RWPE2 (cell line): ENCODE results near the gene CRY2.

Experiments used
- ATAC-seq: fragments of 200-7000 bp; cut with Tn5 transposase; 3 replicates; pipeline ENCODE4 v1.9.1; 2021; ENCODE audit warnings: low read depth
- DNase-seq: peaks from one replicate; pipeline ENCODE4 v3.0.0-alpha.2; 2020; ENCODE audit warnings: low spot score
- H3K27ac ChIP-seq: fragments of 450-650 bp; 2 replicates; pipeline ENCODE4 v1.5.1; 2017; ENCODE audit warnings: mild to moderate bottlenecking; ENCODE audit not compliant: poor library complexity, severe bottlenecking
- H3K27me3 ChIP-seq: fragments of 250-450 bp; sonication (Bioruptor Pico); 2 replicates; pipeline ENCODE4 v1.5.1; 2021; ENCODE audit warnings: mild to moderate bottlenecking, moderate library complexity; ENCODE audit not compliant: insufficient read depth, poor library complexity, severe bottlenecking
- H3K36me3 ChIP-seq: fragments of 250-450 bp; sonication (Bioruptor Pico); 2 replicates; pipeline ENCODE4 v1.5.1; 2020; ENCODE audit warnings: low read depth, mild to moderate bottlenecking, moderate library complexity
- H3K4me1 ChIP-seq: fragments of 250-450 bp; sonication (Bioruptor Pico); 2 replicates; pipeline ENCODE4 v1.5.1; 2021; ENCODE audit warnings: mild to moderate bottlenecking, moderate library complexity; ENCODE audit not compliant: insufficient read depth, poor library complexity, severe bottlenecking
- H3K4me3 ChIP-seq: fragments of 250-450 bp; sonication (Bioruptor Pico); 2 replicates; pipeline ENCODE4 v1.5.1; 2021; ENCODE audit warnings: mild to moderate bottlenecking, moderate library complexity; ENCODE audit not compliant: severe bottlenecking
- H3K9me3 ChIP-seq: fragments of 250-450 bp; sonication (Bioruptor Pico); 2 replicates; pipeline ENCODE4 v1.5.1; 2021; ENCODE audit warnings: mild to moderate bottlenecking, moderate library complexity; ENCODE audit not compliant: severe bottlenecking
- TF ChIP-seq, protein P1 (sequence below): fragments of 450-650 bp; IDR thresholded peaks from one replicate; pipeline ENCODE4 v1.5.1; 2017; ENCODE audit warnings: mild to moderate bottlenecking, moderate library complexity; ENCODE audit not compliant: poor library complexity, severe bottlenecking

Gene CRY2

DNA sequence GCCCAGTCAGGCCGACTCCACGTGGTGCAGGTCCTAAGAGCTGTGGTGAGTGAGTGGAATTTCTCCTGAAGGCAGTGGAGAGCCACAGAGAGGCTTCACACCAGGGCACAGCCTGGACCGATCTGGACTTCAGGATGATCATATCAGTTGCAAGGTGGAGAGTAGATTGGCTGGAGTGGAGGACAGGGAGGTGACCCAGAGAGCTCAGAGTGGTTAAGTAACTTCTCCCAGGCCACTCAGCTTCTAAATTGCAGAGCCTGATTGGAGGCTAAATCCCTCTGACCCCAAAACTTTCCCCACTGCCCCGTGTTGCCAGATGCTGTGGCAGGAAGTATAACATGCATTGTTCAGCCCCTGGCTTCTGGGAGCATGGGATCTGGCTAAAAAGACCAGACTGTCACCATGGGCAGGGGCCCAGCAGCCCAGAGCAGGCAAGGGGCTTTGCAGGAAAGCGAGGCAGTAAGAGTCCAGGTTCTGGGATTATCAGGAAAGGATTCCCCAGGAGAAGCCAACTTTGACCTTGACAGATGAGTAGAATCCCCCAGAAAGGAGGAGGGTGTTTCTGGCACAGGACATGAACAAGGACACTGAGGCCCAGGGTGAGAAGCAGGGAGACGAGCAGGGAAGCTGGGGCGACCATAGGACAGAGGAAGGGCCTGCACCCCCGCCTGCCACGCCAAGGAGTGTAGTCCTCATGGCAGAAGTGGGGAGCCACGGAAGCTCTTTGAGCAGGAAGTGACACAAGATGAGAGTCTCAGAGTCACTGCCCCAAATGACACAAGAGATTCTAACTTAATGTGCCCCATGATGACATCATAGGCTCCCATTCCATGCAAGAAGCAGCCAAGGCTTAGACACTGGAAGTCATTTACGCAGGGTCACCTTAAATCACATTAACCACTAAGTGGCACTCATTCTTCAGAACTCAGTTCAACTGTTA lies 37.5 kb upstream of the CRY2 start:
- Histone ChIP-seq H3K27ac (no peak overlapping the region), H3K36me3 (peaks cover 19% of the 10 kb centered on the region), H3K27me3 (no peaks in the 10 kb centered on the region), H3K4me1 (peaks cover 11% of the 10 kb centered on the region), H3K9me3 (no peaks in the 10 kb centered on the region), H3K4me3 (no peak overlapping the region)
- ATAC-seq (no peak), DNase-seq (no peak)
- TF ChIP-seq, protein P1, sequence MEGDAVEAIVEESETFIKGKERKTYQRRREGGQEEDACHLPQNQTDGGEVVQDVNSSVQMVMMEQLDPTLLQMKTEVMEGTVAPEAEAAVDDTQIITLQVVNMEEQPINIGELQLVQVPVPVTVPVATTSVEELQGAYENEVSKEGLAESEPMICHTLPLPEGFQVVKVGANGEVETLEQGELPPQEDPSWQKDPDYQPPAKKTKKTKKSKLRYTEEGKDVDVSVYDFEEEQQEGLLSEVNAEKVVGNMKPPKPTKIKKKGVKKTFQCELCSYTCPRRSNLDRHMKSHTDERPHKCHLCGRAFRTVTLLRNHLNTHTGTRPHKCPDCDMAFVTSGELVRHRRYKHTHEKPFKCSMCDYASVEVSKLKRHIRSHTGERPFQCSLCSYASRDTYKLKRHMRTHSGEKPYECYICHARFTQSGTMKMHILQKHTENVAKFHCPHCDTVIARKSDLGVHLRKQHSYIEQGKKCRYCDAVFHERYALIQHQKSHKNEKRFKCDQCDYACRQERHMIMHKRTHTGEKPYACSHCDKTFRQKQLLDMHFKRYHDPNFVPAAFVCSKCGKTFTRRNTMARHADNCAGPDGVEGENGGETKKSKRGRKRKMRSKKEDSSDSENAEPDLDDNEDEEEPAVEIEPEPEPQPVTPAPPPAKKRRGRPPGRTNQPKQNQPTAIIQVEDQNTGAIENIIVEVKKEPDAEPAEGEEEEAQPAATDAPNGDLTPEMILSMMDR = no peak

DNA sequence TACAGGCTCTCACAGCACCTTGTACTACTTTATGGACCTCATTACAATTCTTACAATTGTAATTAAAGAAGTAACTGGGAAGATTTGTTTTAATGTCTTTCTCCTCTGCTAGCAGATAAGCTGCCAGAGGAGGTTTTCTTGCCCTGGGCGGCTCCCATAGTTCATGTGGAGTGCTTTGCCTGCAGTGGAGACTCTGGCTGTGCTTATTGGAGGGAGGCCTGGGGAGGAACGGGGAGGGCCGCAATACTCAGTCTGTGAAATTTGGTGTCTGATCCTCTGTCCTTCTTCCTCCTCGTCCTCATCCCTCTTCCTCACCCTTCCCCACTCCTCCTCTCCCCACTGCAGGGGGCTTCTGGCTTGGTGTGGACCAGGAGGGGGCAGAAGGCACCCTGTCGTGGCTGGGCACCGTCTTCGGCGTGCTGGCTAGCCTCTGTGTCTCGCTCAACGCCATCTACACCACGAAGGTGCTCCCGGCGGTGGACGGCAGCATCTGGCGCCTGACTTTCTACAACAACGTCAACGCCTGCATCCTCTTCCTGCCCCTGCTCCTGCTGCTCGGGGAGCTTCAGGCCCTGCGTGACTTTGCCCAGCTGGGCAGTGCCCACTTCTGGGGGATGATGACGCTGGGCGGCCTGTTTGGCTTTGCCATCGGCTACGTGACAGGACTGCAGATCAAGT lies 36.7 kb upstream of the CRY2 start:
- no peaks in the 10 kb centered on the region for H3K9me3 ChIP-seq
- H3K4me1 ChIP-seq = peaks cover 11% of the 10 kb centered on the region
- no peaks in the 10 kb centered on the region for H3K27me3 ChIP-seq
- ATAC-seq (no peak), DNase-seq (no peak)
- H3K4me3 ChIP-seq = no peak overlapping the region
- H3K36me3 ChIP-seq = peaks cover 19% of the 10 kb centered on the region
- TF ChIP-seq, protein P1 = no peak
- no peak overlapping the region for H3K27ac ChIP-seq

- TF ChIP-seq, protein P1 = no peak
- Histone ChIP-seq H3K27ac (no peak overlapping the region), H3K27me3 (no peaks in the 10 kb centered on the region), H3K4me1 (peaks cover 11% of the 10 kb centered on the region), H3K9me3 (no peaks in the 10 kb centered on the region), H3K4me3 (no peak overlapping the region), H3K36me3 (peaks cover 19% of the 10 kb centered on the region)
- no peak for DNase-seq
- no peak for ATAC-seq
These were observed 36.2 kb upstream of the CRY2 start for GRCh38 chr11:45811109-45811435.

- ATAC-seq = no peak; the same call in 2 of the 3 replicates
- TF ChIP-seq, protein P1 = no peak
- H3K4me1 ChIP-seq = peaks cover 7% of the 10 kb centered on the region
These were observed 35.5 kb upstream of the CRY2 start for GRCh38 chr11:45811571-45812290.

More at GRCh38 chr11:45811571-45812290, 35.5 kb upstream of the CRY2 start:
- DNase-seq = no peak
- H3K9me3 ChIP-seq = no peaks in the 10 kb centered on the region
- no peak overlapping the region for H3K4me3 ChIP-seq
- no peaks in the 10 kb centered on the region for H3K27me3 ChIP-seq
- no peak overlapping the region for H3K27ac ChIP-seq
- H3K36me3 ChIP-seq = peaks cover 19% of the 10 kb centered on the region
